Stimulated activated CD8-positive, alpha-beta memory T cell treated with anti-CD3 and anti-CD28 coated beads, Interleukin-4, amount 100 ng/mL, for 48 hours (primary cell): Measurements from ENCODE around the gene CNIH1.

Experiments
- DNase-seq: peaks from one replicate; pipeline ENCODE4 v3.0.0-alpha.2; 2020

Gene CNIH1

GRCh38 chr14:54440873-54441868 lies at the start of gene CNIH1:
Gene CNIH1, minus strand, starts transcription at chr14:54441374. Its CDS starts 47 bp downstream, at chr14:54441327.
- peak; percentile 98 for DNase-seq

GRCh38 chr14:54490445-54491175 lies 49.4 kb upstream of the CNIH1 start:
- DNase-seq, result no peak

GRCh38 chr14:54489731-54490444 lies 48.7 kb upstream of the CNIH1 start:
- no peak for DNase-seq

GRCh38 chr14:54489318-54489683 lies 48.1 kb upstream of the CNIH1 start:
- DNase-seq, result no peak

- DNase-seq, result peak; percentile 91
These were observed 47.6 kb upstream of the CNIH1 start, which contains the start of gene GMFB for GRCh38 chr14:54488646-54489317. Gene GMFB, minus strand, starts transcription at chr14:54488980. Its CDS starts 53 bp downstream, at chr14:54488927.

- DNase-seq, result no peak
These were observed 47.1 kb upstream of the CNIH1 start for GRCh38 chr14:54488318-54488645.

- DNase-seq, result no peak
These were observed 46.6 kb upstream of the CNIH1 start for GRCh38 chr14:54487771-54488170.

GRCh38 chr14:54486685-54487084 lies 45.5 kb upstream of the CNIH1 start:
- DNase-seq, result no peak

- no peak for DNase-seq
These were observed 42.7 kb upstream of the CNIH1 start for GRCh38 chr14:54483846-54484245.

- DNase-seq, result no peak
These were observed 42.0 kb upstream of the CNIH1 start for GRCh38 chr14:54483073-54483745.

- no peak for DNase-seq
These were observed 40.5 kb upstream of the CNIH1 start for GRCh38 chr14:54481695-54482094.

- no peak for DNase-seq
These were observed 39.8 kb upstream of the CNIH1 start for GRCh38 chr14:54480830-54481562.

- no peak for DNase-seq
These were observed 37.6 kb upstream of the CNIH1 start for GRCh38 chr14:54478636-54479215.

GRCh38 chr14:54475911-54476310 lies 34.7 kb upstream of the CNIH1 start:
- no peak for DNase-seq

- no peak for DNase-seq
These were observed 34.2 kb upstream of the CNIH1 start for GRCh38 chr14:54475187-54475899.

- no peak for DNase-seq
These were observed 33.1 kb upstream of the CNIH1 start for GRCh38 chr14:54474232-54474793.

GRCh38 chr14:54472315-54472714 lies 31.1 kb upstream of the CNIH1 start:
- DNase-seq, result no peak

- no peak for DNase-seq
These were observed 30.5 kb upstream of the CNIH1 start for GRCh38 chr14:54471641-54472040.

- no peak for DNase-seq
These were observed 29.5 kb upstream of the CNIH1 start for GRCh38 chr14:54470701-54471100.

- DNase-seq, result no peak
These were observed 26.1 kb upstream of the CNIH1 start for GRCh38 chr14:54467280-54467679.
